Breast epithelium (tissue), 4 donors: ENCODE measurements around the gene ARHGAP8. TPM values are rescaled to one million over a fixed set of nuclear protein-coding genes. Genes with fewer than 3 reads are reported as not detected.

Experiments used
- DNase-seq, 2 donors: peaks; one replicate each; pipeline ENCODE4 v3.0.0-alpha.2; 2019; ENCODE audit warnings: low spot score in 2 of 2
- H3K27ac ChIP-seq, 2 donors: fragments of 200-600 bp; sonication (generic) in 1 of 2; one replicate each; pipeline ENCODE4 v1.5.1; 2016 to 2019; ENCODE audit warnings: mild to moderate bottlenecking in 1 of 2
- H3K27me3 ChIP-seq, 2 donors: fragments of 200-600 bp; sonication (generic) in 1 of 2; one replicate each; pipeline versions ENCODE4 v1.5.1 to v1.6.0; 2017 to 2019; ENCODE audit warnings: control low read depth in 1 of 2, mild to moderate bottlenecking in 1 of 2
- H3K36me3 ChIP-seq: fragments of 200-600 bp; one replicate; pipeline ENCODE4 v1.5.1; 2019
- H3K4me1 ChIP-seq, 2 donors: fragments of 200-600 bp; sonication (generic); one replicate each; pipeline ENCODE4 v1.5.1; 2016 to 2019; ENCODE audit warnings: control low read depth in 1 of 2
- H3K4me3 ChIP-seq, 3 donors: fragments of 200-600 bp; sonication (generic); 1 replicate in 2 of 3; 2 replicates in 1 of 3; pipeline ENCODE4 v1.5.1; 2016 to 2019; ENCODE audit warnings: mild to moderate bottlenecking in 3 of 3, moderate library complexity in 2 of 3
- H3K9me3 ChIP-seq, 2 donors: fragments of 200-600 bp; sonication (generic) in 1 of 2; one replicate each; pipeline ENCODE4 v1.5.1; 2016 to 2019; ENCODE audit warnings: control low read depth in 1 of 2
- CTCF ChIP-seq, 3 donors: fragments of 450-650 bp; IDR thresholded peaks; one replicate each; pipeline ENCODE4 v1.5.1; 2016 to 2017; ENCODE audit warnings: antibody characterized with exemption in 3 of 3, mild to moderate bottlenecking in 3 of 3, moderate library complexity in 3 of 3
- POLR2A ChIP-seq: fragments of 450-650 bp; IDR thresholded peaks from one replicate; pipeline ENCODE4 v1.6.1; 2016; ENCODE audit warnings: antibody characterized with exemption, mild to moderate bottlenecking, moderate library complexity
- POLR2AphosphoS5 ChIP-seq, 3 donors: sonication (generic); formaldehyde crosslinking; IDR thresholded peaks; one replicate each; pipeline ENCODE4 v1.6.1; 2017; ENCODE audit warnings: antibody characterized with exemption in 3 of 3
- intact Hi-C: fragments of 100-400 bp; cut with DNase I; formaldehyde crosslinking; loops from one replicate; pipeline ENCODE4 v1.15.1; 2023; ENCODE audit warnings: low total_unique reads
- total RNA-seq, 3 donors: library from RNA; depleted of rRNA; stranded (reverse); fragments of >200 nt; gene quantifications; one replicate each; pipeline ENCODE4 v1.1.0, GENCODE V29; 2016

Gene ARHGAP8
- 10 to 100 TPM in 2 of 3 donors, 1 to 10 TPM in 1; 9.8 to 39.4 (median 32.4) TPM for total RNA-seq

GRCh38 chr22:44752285-44753188, at the start of gene ARHGAP8:
TSS of gene ARHGAP8 (plus strand) at chr22:44752575. CDS start at chr22:44786528, 33,953 bp downstream.
- intact Hi-C loops = no loop called here
- Histone ChIP-seq H3K27ac (peak within 1 kb of the TSS; percentile 84 to 92), H3K9me3 (no peaks in the 10 kb centered on the region), H3K4me1 (peaks cover 9 to 11% of the 10 kb centered on the region in 2 donors), H3K36me3 (no peaks in the 10 kb centered on the region), H3K27me3 (no peaks in the 10 kb centered on the region), H3K4me3 (peak within 1 kb of the TSS; percentile 6 to 75 (median 70))
- TF ChIP-seq POLR2A (no peak), POLR2AphosphoS5 (IDR thresholded peaks at IDR 0.05) (no peak), CTCF (IDR thresholded peaks at IDR 0.05) (no peak)
- DNase-seq = no peak

DNA sequence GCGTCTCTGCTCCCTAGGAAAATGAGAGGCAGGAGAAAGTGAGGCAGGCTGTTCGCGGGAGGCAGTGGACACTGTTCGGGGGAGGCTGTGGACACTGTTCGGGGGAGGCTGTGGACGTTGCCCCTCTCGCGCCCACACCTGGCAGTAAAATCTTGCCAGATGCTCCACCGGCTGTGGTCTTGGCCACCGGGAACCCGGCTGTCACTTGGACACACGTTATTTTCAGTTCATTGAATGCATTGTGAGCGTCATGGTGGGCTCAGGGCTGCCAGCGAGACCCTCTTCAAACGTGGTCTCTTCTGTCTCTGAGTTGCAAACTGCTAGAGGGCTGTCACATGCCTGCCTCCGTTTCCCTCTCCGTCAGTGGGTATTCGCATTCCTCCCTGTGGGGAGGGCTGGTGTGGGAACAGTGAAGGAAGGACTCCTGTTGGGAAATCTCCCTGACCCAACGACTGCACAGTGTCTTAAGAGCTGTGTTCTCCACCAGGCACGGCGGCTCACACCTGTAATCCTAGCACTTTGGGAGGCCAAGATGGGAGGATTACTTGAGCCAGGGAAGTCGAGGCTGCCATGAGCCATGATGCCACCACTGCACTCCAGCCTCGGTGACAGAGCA, 49.0 kb upstream of the ARHGAP8 start:
- Histone ChIP-seq H3K27me3 (no peaks in the 10 kb centered on the region), H3K27ac (no peak overlapping the region), H3K9me3 (no peaks in the 10 kb centered on the region), H3K4me3 (peak overlapping the region; percentile 55 to 88 (median 76)), H3K36me3 (no peaks in the 10 kb centered on the region), H3K4me1 (peaks cover 3 to 9% of the 10 kb centered on the region in 2 donors)
- intact Hi-C loops = no loop called here
- DNase-seq = no peak
- TF ChIP-seq POLR2AphosphoS5 (IDR thresholded peaks at IDR 0.05) (no peak), CTCF (IDR thresholded peaks at IDR 0.05) (no peak), POLR2A (no peak)

DNA sequence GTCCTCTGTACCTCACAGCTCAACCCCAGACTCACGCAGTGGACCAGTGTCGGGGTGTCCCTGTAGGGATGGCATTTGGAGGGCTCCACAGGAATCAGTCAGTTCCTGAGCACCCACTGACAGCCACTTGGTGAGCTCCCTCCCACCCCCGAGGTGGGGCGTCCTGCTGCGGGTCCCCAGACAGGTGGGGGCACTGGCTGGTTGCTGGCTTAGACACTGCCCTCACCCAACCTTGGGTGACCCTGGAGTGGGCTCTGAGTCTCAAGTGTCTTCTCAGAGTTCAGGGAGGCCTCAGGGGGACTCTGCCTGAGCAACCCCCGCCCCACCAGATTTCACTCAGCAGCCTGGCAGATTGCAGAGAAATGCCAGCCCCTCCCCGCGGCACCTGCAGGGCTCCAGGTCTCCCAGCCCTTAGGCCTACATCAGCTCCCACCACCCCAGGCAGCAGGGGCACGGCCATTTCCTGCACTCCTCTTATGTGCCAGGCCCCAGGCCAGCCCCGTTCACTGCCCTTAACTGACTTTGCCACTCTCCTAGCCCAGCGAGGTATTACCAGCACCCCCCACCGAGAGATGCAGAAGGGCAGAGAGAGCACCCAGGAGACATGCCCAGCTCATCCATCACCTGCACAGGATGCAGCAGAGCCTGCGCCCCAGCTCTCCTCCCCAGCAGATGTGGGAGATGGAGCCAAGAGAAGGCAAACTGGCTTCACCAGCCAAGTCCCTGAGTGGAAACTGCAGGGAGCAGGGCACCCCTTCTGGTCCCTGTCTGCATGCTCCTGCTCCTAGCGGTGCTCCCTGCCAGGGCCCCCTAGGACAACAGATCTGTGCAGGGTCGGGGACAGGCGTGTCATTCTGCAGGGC, 48.0 kb upstream of the ARHGAP8 start:
- H3K4me1 ChIP-seq = peaks cover 3 to 9% of the 10 kb centered on the region in 2 donors
- no peak overlapping the region for H3K4me3 ChIP-seq
- DNase-seq = no peak
- intact Hi-C loops = no loop called here
- H3K27ac ChIP-seq = no peak overlapping the region
- no peaks in the 10 kb centered on the region for H3K36me3 ChIP-seq
- H3K27me3 ChIP-seq = no peaks in the 10 kb centered on the region
- TF ChIP-seq CTCF (IDR thresholded peaks at IDR 0.05) = no peak
- no peak for TF ChIP-seq POLR2AphosphoS5 (IDR thresholded peaks at IDR 0.05)
- TF ChIP-seq POLR2A = no peak
- no peaks in the 10 kb centered on the region for H3K9me3 ChIP-seq

DNA sequence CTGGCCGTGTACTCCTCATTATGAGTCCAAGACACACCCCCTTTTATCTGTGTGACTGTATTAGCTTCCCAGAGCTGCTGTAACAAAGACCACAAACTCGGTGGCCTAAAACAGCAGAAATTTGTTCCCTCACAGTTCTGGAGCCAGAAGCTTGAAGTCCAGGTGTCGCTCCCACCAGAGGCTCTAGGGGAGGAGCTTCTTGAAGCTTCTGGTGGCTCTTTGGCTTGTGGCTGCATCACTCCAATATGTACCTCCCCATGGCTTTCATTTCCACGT, 47.4 kb upstream of the ARHGAP8 start:
- TF ChIP-seq POLR2A (no peak), CTCF (IDR thresholded peaks at IDR 0.05) (no peak)
- intact Hi-C loops = no loop called here
- H3K27ac ChIP-seq = no peak overlapping the region
- H3K9me3 ChIP-seq = no peaks in the 10 kb centered on the region
- no peak overlapping the region for H3K4me3 ChIP-seq
- H3K36me3 ChIP-seq = no peaks in the 10 kb centered on the region
- no peaks in the 10 kb centered on the region for H3K27me3 ChIP-seq
- no peak for DNase-seq
- H3K4me1 ChIP-seq = peaks cover 3 to 9% of the 10 kb centered on the region in 2 donors
